SK-N-MC (cell line): Measurements from ENCODE around the gene ARMH4.

ENCODE experiments used
- EZH2 ChIP-seq: fragments of 200-600 bp; sonication (generic); IDR thresholded peaks from one replicate; pipeline ENCODE4 v1.6.1; 2017; ENCODE audit warnings: antibody characterized with exemption
- POLR2AphosphoS5 ChIP-seq: IDR thresholded peaks from 2 replicates; pipeline ENCODE4 v1.6.1; 2012; ENCODE audit warnings: mild to moderate bottlenecking, low read depth, low read length, borderline replicate concordance

DNA sequence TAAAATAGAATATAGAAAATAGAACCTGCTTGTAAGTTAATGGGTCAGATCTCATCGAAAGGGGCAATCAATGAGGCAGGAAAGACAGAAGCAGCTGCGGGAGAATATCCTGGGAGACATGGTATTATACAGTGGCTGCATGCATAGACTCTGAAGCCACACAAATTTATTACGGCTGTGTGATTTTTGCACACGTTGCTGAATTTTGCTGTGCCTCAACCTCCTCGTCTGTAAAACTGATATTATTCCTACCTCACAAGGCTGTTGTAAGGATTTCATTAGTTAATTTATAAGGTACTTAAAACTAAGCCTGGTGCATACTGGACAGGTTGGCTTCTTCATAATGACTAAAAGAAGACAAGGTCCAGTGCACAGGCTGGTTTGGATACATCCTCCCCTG is 52.3 kb downstream of the ARMH4 start:
- no peak for TF ChIP-seq EZH2
- TF ChIP-seq POLR2AphosphoS5 = no peak
